GM18502 (cell line): ENCODE data around the gene RNF224.

ENCODE experiments used
- ATAC-seq: cut with Tn5 transposase; IDR thresholded peaks from one replicate; pipeline ENCODE4 v1.9.1; 2021; ENCODE audit warnings: mild to moderate bottlenecking; ENCODE audit not compliant: unreplicated experiment, poor library complexity

RNF224 gene

GRCh38 chr9:137225699-137226331, 1.5 kb upstream of the RNF224 start:
- no peak for ATAC-seq

- ATAC-seq = no peak
These were observed 806 bp upstream of the RNF224 start for GRCh38 chr9:137226338-137227053.

- no peak for ATAC-seq
These were observed 677 bp downstream of the RNF224 start for GRCh38 chr9:137227853-137228505.

GRCh38 chr9:137228506-137228967, 1.2 kb downstream of the RNF224 start:
- ATAC-seq = no peak

- no peak for ATAC-seq
These were observed 1.9 kb downstream of the RNF224 start for GRCh38 chr9:137228968-137229896.

GRCh38 chr9:137229903-137230704, 2.8 kb downstream of the RNF224 start:
- ATAC-seq = no peak

- ATAC-seq = no peak
These were observed 3.5 kb downstream of the RNF224 start, which contains the start of gene SLC34A3 for GRCh38 chr9:137230705-137231371. Gene SLC34A3, plus strand, starts transcription at chr9:137230901. Its CDS starts 802 bp downstream, at chr9:137231703.

- no peak for ATAC-seq
These were observed 4.2 kb downstream of the RNF224 start for GRCh38 chr9:137231372-137232039.

GRCh38 chr9:137232101-137232500, 4.8 kb downstream of the RNF224 start:
- no peak for ATAC-seq

- no peak for ATAC-seq
These were observed 5.2 kb downstream of the RNF224 start for GRCh38 chr9:137232510-137232909.

GRCh38 chr9:137233143-137233980, 6.1 kb downstream of the RNF224 start:
- ATAC-seq = no peak

- ATAC-seq = no peak
These were observed 6.9 kb downstream of the RNF224 start for GRCh38 chr9:137234055-137234697.

- no peak for ATAC-seq
These were observed 7.6 kb downstream of the RNF224 start for GRCh38 chr9:137234758-137235423.

- ATAC-seq = no peak
These were observed 8.3 kb downstream of the RNF224 start for GRCh38 chr9:137235424-137236237.

GRCh38 chr9:137236238-137236935, 9.1 kb downstream of the RNF224 start:
- no peak for ATAC-seq
